Measurements from ENCODE around the gene SF3B5. TPM values are rescaled to one million over a fixed set of nuclear protein-coding genes. Genes with fewer than 3 reads are reported as not detected.

SF3B5 gene
- polyA plus RNA-seq, 3 donors: 271 to 445 (median 355) TPM

- no peak overlapping the region for H3K4me3 ChIP-seq (replicated peaks in 1 of 3; ENCODE audit: low read depth in 2 of 3, low read length in 3 of 3)
- no peak for DNase-seq
- H3K4me1 Mint-ChIP-seq: peaks cover 21% of the 10 kb centered on the region
- peak overlapping the region in 1 of 2 donors; percentile 94 for H3K27ac ChIP-seq (ENCODE audit: low read depth in 1 of 2, low read length in 2 of 2)
- no peaks in the 10 kb centered on the region for H3K9me3 Mint-ChIP-seq
- no peaks in the 10 kb centered on the region for H3K9me3 ChIP-seq (replicated peaks in 1 of 2; ENCODE audit: control insufficient read depth in 1 of 2, insufficient read depth in 1 of 2, low read length in 2 of 2)
- H3K79me2 ChIP-seq (ENCODE audit: insufficient read depth, low read length): peaks cover 21% of the 10 kb centered on the region
- H3K27me3 ChIP-seq (ENCODE audit: control insufficient read depth in 2 of 2, insufficient read depth in 2 of 2, low read length in 2 of 2): no peaks in the 10 kb centered on the region
- H3K27ac Mint-ChIP-seq: peak overlapping the region in 2 of 7 donors; percentile 46 to 84
- H4K20me1 ChIP-seq (ENCODE audit: insufficient read depth, low read length): no peaks in the 10 kb centered on the region
- TF ChIP-seq CTCF (IDR thresholded peaks at IDR 0.05): no peak
- intact Hi-C loops (cut with micrococcal nuclease): loop anchor here (10.0 kb wide), 2 partner anchors 61 to 191 kb away; partner anchors contain the start of genes STX11 (in 1 of the 2) and UTRN (in 1 of the 2)
- H3K4me3 Mint-ChIP-seq: no peak overlapping the region
- H3K36me3 ChIP-seq (replicated peaks in 1 of 2; ENCODE audit: control insufficient read depth in 1 of 2, insufficient read depth in 2 of 2, low read length in 2 of 2): no peaks in the 10 kb centered on the region
- H3K36me3 Mint-ChIP-seq: peaks cover 2% of the 10 kb centered on the region in 2 donors
- WGBS (ENCODE audit: insufficient coverage): 100% methylated on average over 4 of the region's 7 CpGs
- no peak overlapping the region for H3K9ac ChIP-seq (ENCODE audit: insufficient read depth, low read length, poor library complexity, severe bottlenecking)
- peak overlapping the region; percentile 94 for H3K4me2 ChIP-seq (replicated peaks; ENCODE audit: extremely low read depth, low read length, poor library complexity, severe bottlenecking)
- H3K27me3 Mint-ChIP-seq (ENCODE audit: low read depth in 3 of 3): peaks cover 0 to 2% (median 0%) of the 10 kb centered on the region in 3 donors
- H3K4me1 ChIP-seq (ENCODE audit: control insufficient read depth in 1 of 2, insufficient read depth in 2 of 2, low read length in 2 of 2): peaks cover 17 to 24% of the 10 kb centered on the region in 2 donors
- no peak overlapping the region for H2AFZ ChIP-seq (ENCODE audit: insufficient read depth, low read depth, low read length, poor library complexity, severe bottlenecking)
These were observed 1.7 kb downstream of the SF3B5 start for GRCh38 chr6:144093658-144094057.

DNA sequence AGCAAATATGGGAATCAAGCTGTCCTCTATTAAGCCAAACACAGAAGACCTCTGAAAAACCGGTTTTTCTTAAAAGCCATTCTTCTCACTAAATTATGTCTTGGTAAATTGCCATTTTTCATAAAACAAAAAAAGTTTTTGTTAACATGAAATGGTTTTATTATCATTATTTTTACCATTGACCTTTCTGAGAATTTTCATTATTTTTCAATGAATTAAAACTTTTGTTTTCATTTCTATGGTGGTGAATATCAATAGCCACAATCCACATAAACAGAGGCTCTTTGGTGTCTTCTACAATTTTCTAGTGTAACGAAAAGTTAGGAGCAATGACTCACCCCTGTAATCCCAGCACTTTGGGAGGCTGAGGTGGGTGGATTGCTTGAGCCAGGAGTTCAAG is 2.1 kb downstream of the SF3B5 start:
- no peak for DNase-seq
- Histone ChIP-seq H3K4me1 (ENCODE audit: control insufficient read depth in 1 of 2, insufficient read depth in 2 of 2, low read length in 2 of 2) (peaks cover 17 to 24% of the 10 kb centered on the region in 2 donors), H3K79me2 (ENCODE audit: insufficient read depth, low read length) (peaks cover 21% of the 10 kb centered on the region), H3K9ac (ENCODE audit: insufficient read depth, low read length, poor library complexity, severe bottlenecking) (no peak overlapping the region), H3K27ac (ENCODE audit: low read depth in 1 of 2, low read length in 2 of 2) (peak overlapping the region in 1 of 2 donors; percentile 94), H3K36me3 (replicated peaks in 1 of 2; ENCODE audit: control insufficient read depth in 1 of 2, insufficient read depth in 2 of 2, low read length in 2 of 2) (no peaks in the 10 kb centered on the region), H3K4me2 (replicated peaks; ENCODE audit: extremely low read depth, low read length, poor library complexity, severe bottlenecking) (no peak overlapping the region), H3K9me3 (replicated peaks in 1 of 2; ENCODE audit: control insufficient read depth in 1 of 2, insufficient read depth in 1 of 2, low read length in 2 of 2) (no peaks in the 10 kb centered on the region), H2AFZ (ENCODE audit: insufficient read depth, low read depth, low read length, poor library complexity, severe bottlenecking) (no peak overlapping the region), H3K27me3 (ENCODE audit: control insufficient read depth in 2 of 2, insufficient read depth in 2 of 2, low read length in 2 of 2) (no peaks in the 10 kb centered on the region), H3K4me3 (replicated peaks in 1 of 3; ENCODE audit: low read depth in 2 of 3, low read length in 3 of 3) (no peak overlapping the region), H4K20me1 (ENCODE audit: insufficient read depth, low read length) (no peaks in the 10 kb centered on the region)
- no peaks in the 10 kb centered on the region for H3K9me3 Mint-ChIP-seq
- H3K27me3 Mint-ChIP-seq (ENCODE audit: low read depth in 3 of 3): peaks cover 0 to 2% (median 0%) of the 10 kb centered on the region in 3 donors
- intact Hi-C loops (cut with micrococcal nuclease): loop anchor here (10.0 kb wide), 2 partner anchors 62 to 192 kb away; partner anchors contain the start of genes STX11 (in 1 of the 2) and UTRN (in 1 of the 2)
- TF ChIP-seq CTCF (IDR thresholded peaks at IDR 0.05): no peak
- no CpG with 5 or more reads among the region's 2 CpGs for WGBS (ENCODE audit: insufficient coverage)
- peak overlapping the region in 2 of 7 donors; percentile 46 to 84 for H3K27ac Mint-ChIP-seq
- peaks cover 21% of the 10 kb centered on the region for H3K4me1 Mint-ChIP-seq
- peaks cover 2% of the 10 kb centered on the region in 2 donors for H3K36me3 Mint-ChIP-seq
- H3K4me3 Mint-ChIP-seq: no peak overlapping the region

Measured in CD14-positive monocyte (primary cell).